Sigmoid colon (tissue), 7 donors: ENCODE data around the gene NAXE. TPM values are rescaled to one million over a fixed set of nuclear protein-coding genes. Genes with fewer than 3 reads are reported as not detected.

ENCODE experiments used
- DNase-seq: peaks from one replicate; pipeline ENCODE4 v3.0.0-alpha.2; 2019
- H3K27ac ChIP-seq, 4 donors: fragments of 200-600 bp; sonication (generic); one replicate each; pipeline ENCODE4 v1.5.1; 2016 to 2019; ENCODE audit warnings: mild to moderate bottlenecking in 1 of 4
- H3K27me3 ChIP-seq, 3 donors: fragments of 200-600 bp; sonication (generic); one replicate each; pipeline ENCODE4 v1.5.1; 2019; ENCODE audit warnings: mild to moderate bottlenecking in 1 of 3
- H3K36me3 ChIP-seq, 4 donors: fragments of 200-600 bp; sonication (generic); one replicate each; pipeline ENCODE4 v1.5.1; 2016 to 2019
- H3K4me1 ChIP-seq, 4 donors: fragments of 200-600 bp; sonication (generic); one replicate each; pipeline ENCODE4 v1.5.1; 2017 to 2019
- H3K4me3 ChIP-seq, 4 donors: fragments of 200-600 bp; sonication (generic); one replicate each; pipeline ENCODE4 v1.5.1; 2017 to 2019; ENCODE audit warnings: mild to moderate bottlenecking in 2 of 4, moderate library complexity in 1 of 4
- H3K9me3 ChIP-seq, 4 donors: fragments of 200-600 bp in 3 of 4; sonication (generic) in 3 of 4; one replicate each; pipeline versions ENCODE4 v1.5.1 to v1.6.1; 2013 to 2019
- EP300 ChIP-seq, 4 donors: sonication (generic); formaldehyde crosslinking; IDR thresholded peaks; one replicate each; pipeline ENCODE4 v1.6.1; 2017; ENCODE audit warnings: antibody characterized with exemption in 4 of 4
- POLR2A ChIP-seq, 2 donors: fragments of 450-650 bp; IDR thresholded peaks; one replicate each; pipeline ENCODE4 v1.6.1; 2016; ENCODE audit warnings: antibody characterized with exemption in 2 of 2, mild to moderate bottlenecking in 2 of 2, moderate library complexity in 2 of 2
- POLR2AphosphoS5 ChIP-seq, 4 donors: sonication (generic); formaldehyde crosslinking; IDR thresholded peaks; one replicate each; pipeline ENCODE4 v1.6.1; 2017; ENCODE audit warnings: antibody characterized with exemption in 4 of 4
- WGBS, 2 donors: extraction: QIAGEN DNeasy Blood & Tissue Kit; methylation state at CpG; one replicate each; pipeline ENCODE4 v1.1.7; 2013; 5-methylcytosine and 5-hydroxymethylcytosine counted together
- intact Hi-C: fragments of 100-400 bp; cut with DNase I; formaldehyde crosslinking; loops from one replicate; pipeline ENCODE4 v1.15.1; 2023
- polyA plus RNA-seq, 3 donors: library from polyadenylated mRNA; stranded (reverse); fragments of 200-250 nt; gene quantifications; one replicate each; pipeline ENCODE4 v1.2.3, GENCODE V29; 2013
- total RNA-seq, 4 donors: library from RNA; depleted of rRNA; stranded (reverse); fragments of >200 nt; gene quantifications; one replicate each; pipeline ENCODE4 v1.1.0, GENCODE V29; 2016
- TF ChIP-seq, protein P1 (sequence below), 4 experiments: fragments of 450-650 bp in 3 of 4; fragments of 200-600 bp in 1 of 4; IDR thresholded peaks; one replicate each; pipeline ENCODE4 v1.5.1; 2016 to 2019; ENCODE audit warnings: antibody characterized with exemption in 4 of 4, mild to moderate bottlenecking in 3 of 4, moderate library complexity in 2 of 4
- donor health status: healthy with polysubstance abuse.
- donor health status: Bipolar disorder and iron deficiency.
- donor health status: healthy.

The NAXE gene
- total RNA-seq = 100 to 1,000 TPM in 1 of 4 donors, 10 to 100 TPM in 3; 59.3 to 113 (median 67.2) TPM
- polyA plus RNA-seq = 10 to 100 TPM; 80.8 to 91.6 (median 84.1) TPM

DNA sequence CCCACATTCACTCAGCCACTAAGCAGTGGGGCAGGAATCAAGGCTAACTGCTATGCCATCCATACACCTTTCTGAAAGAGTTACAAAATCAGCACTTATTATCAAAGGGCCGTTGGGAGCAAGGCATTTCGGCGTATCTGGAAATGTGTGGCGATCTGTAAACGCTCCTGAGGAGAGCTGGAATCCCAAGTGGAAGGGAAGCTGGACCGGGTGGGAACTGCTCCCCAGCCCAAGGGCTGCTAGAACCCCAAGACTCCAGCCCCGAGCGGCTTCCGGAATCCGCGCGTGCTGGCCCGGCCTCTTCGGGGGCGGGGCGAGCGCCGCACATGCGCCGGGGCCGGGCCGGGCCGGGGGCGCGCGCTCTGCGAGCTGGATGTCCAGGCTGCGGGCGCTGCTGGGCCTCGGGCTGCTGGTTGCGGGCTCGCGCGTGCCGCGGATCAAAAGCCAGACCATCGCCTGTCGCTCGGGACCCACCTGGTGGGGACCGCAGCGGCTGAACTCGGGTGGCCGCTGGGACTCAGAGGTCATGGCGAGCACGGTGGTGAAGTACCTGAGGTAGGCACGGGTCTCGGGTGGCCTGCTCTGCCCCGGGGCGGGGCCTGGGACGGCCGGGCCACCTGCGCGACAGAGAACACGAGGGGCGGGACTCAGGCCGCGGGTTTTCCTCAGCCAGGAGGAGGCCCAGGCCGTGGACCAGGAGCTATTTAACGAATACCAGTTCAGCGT is at the start of gene NAXE:
Gene NAXE, plus strand, starts transcription at position 345 of the 726 bp plus-strand sequence. Its CDS starts 29 bp downstream, at position 374.
- peaks cover 0 to 17% (median 10%) of the 10 kb centered on the region in 4 donors for H3K4me1 ChIP-seq
- peak within 1 kb of the TSS; percentile 87 to 95 (median 90) for H3K27ac ChIP-seq
- H3K4me3 ChIP-seq = peak within 1 kb of the TSS; percentile 54 to 83 (median 68)
- TF ChIP-seq, protein P1, sequence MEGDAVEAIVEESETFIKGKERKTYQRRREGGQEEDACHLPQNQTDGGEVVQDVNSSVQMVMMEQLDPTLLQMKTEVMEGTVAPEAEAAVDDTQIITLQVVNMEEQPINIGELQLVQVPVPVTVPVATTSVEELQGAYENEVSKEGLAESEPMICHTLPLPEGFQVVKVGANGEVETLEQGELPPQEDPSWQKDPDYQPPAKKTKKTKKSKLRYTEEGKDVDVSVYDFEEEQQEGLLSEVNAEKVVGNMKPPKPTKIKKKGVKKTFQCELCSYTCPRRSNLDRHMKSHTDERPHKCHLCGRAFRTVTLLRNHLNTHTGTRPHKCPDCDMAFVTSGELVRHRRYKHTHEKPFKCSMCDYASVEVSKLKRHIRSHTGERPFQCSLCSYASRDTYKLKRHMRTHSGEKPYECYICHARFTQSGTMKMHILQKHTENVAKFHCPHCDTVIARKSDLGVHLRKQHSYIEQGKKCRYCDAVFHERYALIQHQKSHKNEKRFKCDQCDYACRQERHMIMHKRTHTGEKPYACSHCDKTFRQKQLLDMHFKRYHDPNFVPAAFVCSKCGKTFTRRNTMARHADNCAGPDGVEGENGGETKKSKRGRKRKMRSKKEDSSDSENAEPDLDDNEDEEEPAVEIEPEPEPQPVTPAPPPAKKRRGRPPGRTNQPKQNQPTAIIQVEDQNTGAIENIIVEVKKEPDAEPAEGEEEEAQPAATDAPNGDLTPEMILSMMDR (IDR thresholded peaks at IDR 0.05) = no peak
- peak; percentile 65 to 82 (median 76) for TF ChIP-seq POLR2AphosphoS5 (IDR thresholded peaks at IDR 0.05)
- TF ChIP-seq POLR2A (IDR thresholded peaks at IDR 0.05) = peak; percentile 46 to 72
- no peak for TF ChIP-seq EP300 (IDR thresholded peaks at IDR 0.05)
- intact Hi-C loops = loop anchor here (5.0 kb wide), 1 partner anchor 79 kb away; no protein-coding TSS in a partner anchor
- H3K27me3 ChIP-seq = no peaks in the 10 kb centered on the region
- 1% methylated on average over 60 of the region's 60 CpGs for WGBS, 2 donors
- no peaks in the 10 kb centered on the region for H3K9me3 ChIP-seq
- peaks cover 0 to 39% (median 10%) of the 10 kb centered on the region in 4 donors for H3K36me3 ChIP-seq
- DNase-seq = peak; percentile 88

DNA sequence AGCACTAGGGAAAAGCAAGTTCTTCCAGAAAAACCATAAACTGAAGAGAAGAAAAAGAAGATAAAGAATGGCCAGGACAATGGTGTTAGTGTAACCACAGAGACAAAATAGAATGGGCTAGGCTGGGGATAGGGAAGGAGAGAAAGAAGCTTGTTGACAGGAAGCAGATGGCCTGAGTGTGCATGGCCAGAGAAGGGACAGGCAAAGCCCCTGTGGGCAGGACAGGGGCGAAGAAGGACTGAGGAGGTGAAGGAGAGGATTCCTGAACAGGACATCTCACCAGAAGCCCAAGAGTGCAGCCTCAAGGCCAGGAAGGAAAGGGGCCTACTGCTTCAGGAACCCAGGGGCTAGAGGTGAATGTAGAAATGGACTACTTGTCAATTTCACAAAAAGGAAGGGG is 48.5 kb upstream of the NAXE start:
- Histone ChIP-seq H3K4me1 (no peaks in the 10 kb centered on the region), H3K4me3 (no peak overlapping the region), H3K9me3 (no peaks in the 10 kb centered on the region), H3K36me3 (no peaks in the 10 kb centered on the region), H3K27me3 (no peaks in the 10 kb centered on the region), H3K27ac (no peak overlapping the region)
- TF ChIP-seq POLR2AphosphoS5 (IDR thresholded peaks at IDR 0.05) (no peak), POLR2A (IDR thresholded peaks at IDR 0.05) (no peak), EP300 (IDR thresholded peaks at IDR 0.05) (no peak)
- TF ChIP-seq, protein P1 (IDR thresholded peaks at IDR 0.05) = no peak
- 86 to 91% methylated on average over 1 of the region's 1 CpG for WGBS, 2 donors
- intact Hi-C loops = no loop called here
- DNase-seq = no peak

DNA sequence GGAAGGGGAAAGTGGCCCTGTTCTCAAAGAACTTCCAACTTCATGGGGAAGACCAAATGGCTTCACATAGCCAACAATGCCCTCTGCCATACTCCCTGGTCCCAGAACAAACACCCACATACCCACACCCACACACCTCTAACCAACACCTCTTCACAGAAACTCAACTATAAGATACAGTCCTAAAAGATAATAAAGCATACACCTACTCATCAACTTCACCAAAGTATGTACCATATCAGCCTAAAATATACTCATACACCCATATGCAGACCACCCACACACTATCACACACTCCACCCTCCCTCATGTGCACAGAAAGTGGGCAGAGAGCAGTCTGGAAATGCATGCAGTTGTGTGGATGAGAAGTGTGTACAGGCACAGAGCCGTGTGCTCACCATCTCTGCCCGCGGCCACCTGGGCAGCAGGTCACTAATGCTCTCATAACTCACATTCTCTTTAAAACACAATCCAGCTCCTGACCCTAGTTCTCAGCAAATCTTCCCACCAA is 46.9 kb upstream of the NAXE start:
- Histone ChIP-seq H3K9me3 (no peaks in the 10 kb centered on the region), H3K27me3 (no peaks in the 10 kb centered on the region), H3K36me3 (no peaks in the 10 kb centered on the region), H3K27ac (no peak overlapping the region), H3K4me1 (no peaks in the 10 kb centered on the region), H3K4me3 (no peak overlapping the region)
- intact Hi-C loops = no loop called here
- TF ChIP-seq POLR2A (IDR thresholded peaks at IDR 0.05) (no peak), POLR2AphosphoS5 (IDR thresholded peaks at IDR 0.05) (no peak), EP300 (IDR thresholded peaks at IDR 0.05) (no peak)
- TF ChIP-seq, protein P1 (IDR thresholded peaks at IDR 0.05) = no peak
- WGBS, 2 donors = 96 to 99% methylated on average over 3 of the region's 3 CpGs
- DNase-seq = peak; percentile 10

DNA sequence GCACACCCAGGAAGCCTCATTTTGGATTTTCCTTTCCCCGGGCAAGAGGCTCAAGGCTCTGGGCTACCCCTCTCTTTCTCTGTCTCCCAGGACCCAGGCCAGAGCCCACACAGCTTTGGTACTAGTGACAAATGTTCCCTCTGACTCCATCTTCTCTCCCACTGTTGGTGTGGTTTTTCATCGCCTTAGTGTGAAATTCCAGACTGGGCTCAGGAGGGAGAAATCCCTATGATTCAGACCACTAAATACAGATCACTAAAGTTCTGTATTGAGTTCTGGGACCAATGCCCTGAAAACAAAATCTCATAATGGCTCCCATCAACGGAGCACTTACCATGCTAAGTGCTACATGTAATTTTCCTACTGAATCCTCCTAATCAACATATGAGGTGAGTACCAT is 45.3 kb upstream of the NAXE start:
- no peak overlapping the region for H3K27ac ChIP-seq
- H3K4me1 ChIP-seq = no peaks in the 10 kb centered on the region
- TF ChIP-seq, protein P1 (IDR thresholded peaks at IDR 0.05) = no peak
- TF ChIP-seq POLR2AphosphoS5 (IDR thresholded peaks at IDR 0.05) (no peak), POLR2A (IDR thresholded peaks at IDR 0.05) (no peak), EP300 (IDR thresholded peaks at IDR 0.05) (no peak)
- intact Hi-C loops = no loop called here
- no peaks in the 10 kb centered on the region for H3K36me3 ChIP-seq
- 79 to 97% methylated on average over 3 of the region's 3 CpGs for WGBS, 2 donors
- H3K27me3 ChIP-seq = no peaks in the 10 kb centered on the region
- H3K9me3 ChIP-seq = no peaks in the 10 kb centered on the region
- DNase-seq = peak; percentile 24
- H3K4me3 ChIP-seq = no peak overlapping the region
